Eye (tissue), 1 donor: ENCODE data around the gene BMP7.
"Not testable (repeated sequence)": the region's sequence is repeated elsewhere in the genome, so short reads cannot be mapped to it uniquely, and the experiment has no call there.

Source experiments
- DNase-seq: peaks from one replicate; pipeline ENCODE4 v3.0.0-alpha.2; 2015

Gene BMP7

DNA sequence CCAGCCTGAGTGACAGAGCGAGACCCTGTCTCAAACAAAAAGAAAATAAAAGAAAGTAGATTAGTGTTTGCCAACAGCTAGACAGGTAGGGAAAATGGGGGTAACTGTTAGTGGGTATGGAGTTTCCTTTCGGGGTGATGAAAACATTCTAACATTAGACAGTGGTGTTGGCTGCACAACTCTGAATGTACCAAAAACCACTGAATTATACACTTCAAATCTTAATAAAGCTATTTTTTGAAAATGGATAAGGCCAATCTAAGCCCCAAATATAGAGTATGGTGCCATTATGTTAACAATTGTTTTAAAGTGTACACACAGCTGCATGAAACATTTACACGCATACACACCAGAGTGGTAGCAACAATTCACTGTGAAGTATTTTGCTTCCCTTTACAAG lies 57.0 kb downstream of the BMP7 start:
- DNase-seq = no peak

DNA sequence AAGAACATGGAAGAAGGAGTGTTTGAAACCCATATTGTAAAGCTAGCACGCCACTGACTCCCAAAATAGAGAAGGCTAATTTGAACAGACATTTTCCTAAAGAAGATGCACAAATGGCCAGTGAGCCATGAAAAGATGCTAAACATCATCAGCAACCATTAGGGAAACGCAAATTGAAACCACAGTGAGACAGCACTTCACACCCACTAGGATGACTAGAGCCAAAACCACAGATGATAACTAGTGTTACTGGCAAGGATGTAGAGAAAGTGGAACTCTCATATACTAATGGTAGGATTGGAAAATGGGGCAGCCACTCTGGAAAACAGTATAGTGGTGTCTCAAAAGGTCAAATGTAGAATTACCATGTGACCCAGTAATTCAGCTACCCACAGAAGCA lies 58.2 kb downstream of the BMP7 start:
- no peak for DNase-seq

DNA sequence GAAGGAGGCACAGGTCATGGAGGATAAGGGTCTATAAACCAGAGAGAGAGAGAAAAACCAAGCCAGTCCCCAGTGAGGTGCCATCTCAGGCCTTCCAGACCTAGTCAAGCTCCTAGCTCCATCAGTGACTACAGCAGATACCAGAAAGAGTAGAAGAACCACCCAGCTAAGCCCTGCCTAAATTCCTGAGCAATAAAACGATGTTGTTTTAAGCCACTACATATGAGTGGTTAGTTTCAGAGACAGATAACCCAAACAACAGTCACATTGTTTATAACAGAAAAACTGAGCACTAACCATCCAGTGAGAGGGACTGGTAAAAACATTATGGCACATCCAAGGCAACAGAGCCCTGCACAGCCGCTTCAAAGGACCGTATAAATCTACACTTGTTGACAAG lies 59.2 kb downstream of the BMP7 start:
- no peak for DNase-seq

DNA sequence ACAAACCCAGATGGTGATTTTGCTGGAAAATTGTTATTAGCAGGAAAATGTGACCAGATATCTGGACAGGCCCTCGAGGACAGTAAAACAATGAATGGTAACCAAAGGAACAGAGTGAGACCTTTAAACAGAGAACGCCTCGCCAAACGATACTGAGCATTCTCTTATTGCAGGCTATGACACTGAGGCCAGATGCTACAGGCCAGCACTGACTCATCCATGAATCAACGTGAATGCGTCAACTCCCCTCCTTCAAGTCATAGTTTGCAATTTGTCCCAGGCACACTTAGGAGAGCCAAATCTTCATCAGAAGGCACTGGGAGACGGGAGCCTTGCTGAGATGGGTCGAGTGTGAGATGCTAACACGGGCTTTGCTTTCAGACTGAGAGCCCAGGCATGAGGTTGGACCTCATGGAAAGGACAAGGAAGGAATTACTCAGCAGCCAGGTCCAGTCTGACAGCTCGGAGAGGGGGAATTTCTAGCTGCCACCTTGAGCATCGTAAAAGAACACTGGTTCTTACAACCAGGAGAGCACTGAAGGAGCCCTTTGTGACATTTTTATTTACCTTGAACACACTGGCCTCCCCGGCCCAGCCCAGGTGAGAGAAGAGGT lies 60.7 kb downstream of the BMP7 start:
- DNase-seq = no peak

DNA sequence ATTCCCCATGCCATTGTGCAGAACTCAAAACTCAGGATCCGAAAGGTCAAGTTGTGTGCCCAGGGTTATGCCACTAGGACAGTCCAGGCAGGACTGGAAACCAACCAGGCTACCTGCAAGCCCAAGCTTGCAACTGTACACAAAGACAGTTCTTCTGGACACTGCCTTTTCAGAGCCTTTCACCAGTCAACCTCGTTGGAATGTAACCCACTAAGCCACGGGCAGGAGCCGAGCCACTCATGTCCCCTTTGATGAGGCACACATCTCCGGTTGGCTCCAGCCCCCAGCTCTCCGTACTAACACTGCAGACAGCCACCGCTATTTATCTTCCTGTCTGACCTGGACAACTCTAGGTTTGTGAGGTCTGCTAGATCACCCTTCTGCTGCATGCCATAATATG lies 62.5 kb downstream of the BMP7 start:
- no peak for DNase-seq

DNA sequence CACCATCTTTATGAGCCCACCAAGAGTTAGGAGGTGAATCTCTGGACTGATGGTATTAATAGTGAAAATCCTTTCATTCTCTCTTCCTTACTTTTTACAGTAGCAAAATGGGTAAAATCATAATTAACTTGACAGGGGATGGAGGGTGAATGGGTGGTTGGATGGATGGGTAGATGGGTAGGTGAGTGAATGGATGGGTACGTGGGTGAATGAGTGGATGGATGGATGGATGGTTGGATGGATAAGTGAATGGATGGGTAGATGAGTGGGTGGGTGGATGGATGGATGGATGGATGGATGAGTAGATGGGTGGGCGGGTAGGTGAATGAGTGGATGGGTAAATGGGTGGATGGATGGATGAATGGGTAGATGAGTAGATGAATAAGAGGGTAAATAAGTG lies 63.2 kb downstream of the BMP7 start:
- DNase-seq = no peak

DNA sequence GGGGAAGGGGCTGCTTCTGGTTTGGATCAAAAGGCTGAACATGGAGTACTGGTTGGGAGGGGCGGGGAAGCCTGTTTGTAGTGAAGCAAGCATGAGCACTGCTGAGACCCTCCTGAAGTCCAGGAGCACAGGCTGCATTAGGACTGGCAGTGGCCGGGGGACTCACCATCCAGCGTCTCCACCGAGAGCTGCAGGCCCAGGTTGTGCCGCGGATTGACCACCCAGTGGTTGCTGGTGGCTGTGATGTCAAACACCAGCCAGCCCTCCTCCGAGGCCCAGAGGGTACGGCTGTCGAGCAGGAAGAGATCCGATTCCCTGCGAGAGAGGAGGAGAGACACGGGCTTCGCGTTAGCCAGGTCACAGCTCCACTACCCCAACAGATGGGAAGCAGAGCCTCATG lies 64.1 kb downstream of the BMP7 start:
- no peak for DNase-seq

DNA sequence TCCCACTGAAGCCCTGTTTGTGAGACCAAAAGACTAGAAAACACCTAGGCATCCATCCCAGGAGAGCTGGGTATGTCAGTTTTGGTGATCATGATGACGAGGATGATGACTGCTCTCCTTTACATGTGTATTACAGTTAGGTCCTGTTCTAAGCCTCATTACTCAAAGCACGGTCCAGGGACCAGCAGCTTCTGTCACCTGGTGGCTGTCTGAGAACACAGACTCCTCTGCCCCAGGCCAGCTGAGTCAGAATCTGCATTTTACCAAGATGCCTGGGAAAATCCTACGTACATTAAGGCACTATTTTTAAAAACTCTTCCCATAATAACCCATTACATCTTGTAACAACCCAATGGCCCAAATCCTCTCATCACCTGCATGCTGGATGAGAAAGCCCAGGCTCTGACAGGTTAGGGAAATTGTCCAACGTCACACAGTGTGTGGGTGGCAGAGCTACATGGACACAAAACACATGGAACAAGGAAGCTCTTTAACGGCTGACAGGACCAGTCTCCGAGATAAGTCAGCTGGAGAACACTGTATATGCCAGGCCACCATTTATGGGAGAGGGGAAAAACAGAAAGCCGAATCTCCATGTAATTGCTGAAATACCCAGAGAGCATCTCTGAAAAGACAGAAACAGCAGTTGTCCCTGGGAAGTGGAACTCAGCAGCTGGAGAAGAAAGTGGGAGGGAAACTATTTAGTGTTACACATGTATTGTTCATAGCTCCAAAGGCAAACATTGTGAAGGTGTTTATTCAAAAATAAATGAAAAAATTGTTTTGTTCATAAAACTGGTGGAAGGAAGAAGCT lies 65.4 kb downstream of the BMP7 start:
- DNase-seq = no peak

DNA sequence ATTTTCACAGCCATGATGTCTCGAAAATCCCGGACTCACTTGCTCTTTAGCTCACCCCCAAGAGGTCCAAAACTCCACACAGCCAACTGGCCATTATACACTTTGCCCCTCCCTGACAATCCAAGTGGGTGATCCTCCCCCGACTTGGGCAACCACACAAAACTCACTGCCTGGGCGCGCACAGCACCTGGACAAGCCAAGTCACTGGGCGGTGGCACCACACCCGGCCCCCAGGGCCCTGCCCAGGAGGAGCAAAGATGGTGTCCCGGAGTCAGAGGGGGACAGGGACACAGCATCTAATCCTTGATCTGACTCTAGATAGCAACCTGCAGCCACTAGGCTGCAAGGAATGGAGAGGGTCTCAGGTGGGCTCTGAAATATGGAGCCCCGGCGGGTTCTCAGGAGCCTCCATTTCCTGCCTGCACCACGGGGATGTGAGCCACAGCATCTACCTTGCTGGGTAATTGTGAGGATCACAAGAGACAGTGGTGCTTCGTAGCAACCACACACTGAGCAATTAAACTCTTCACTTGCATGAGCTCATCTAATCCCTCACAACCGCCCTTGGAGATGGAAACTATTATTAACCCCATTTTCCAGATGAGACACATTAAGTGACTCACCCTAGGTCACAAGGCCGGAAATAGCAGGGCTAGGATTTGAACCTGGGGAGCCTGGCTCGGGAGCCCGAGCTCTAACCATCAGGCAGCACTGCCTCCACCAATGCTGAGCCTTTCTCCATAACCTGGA lies 66.6 kb downstream of the BMP7 start:
- DNase-seq = no peak

DNA sequence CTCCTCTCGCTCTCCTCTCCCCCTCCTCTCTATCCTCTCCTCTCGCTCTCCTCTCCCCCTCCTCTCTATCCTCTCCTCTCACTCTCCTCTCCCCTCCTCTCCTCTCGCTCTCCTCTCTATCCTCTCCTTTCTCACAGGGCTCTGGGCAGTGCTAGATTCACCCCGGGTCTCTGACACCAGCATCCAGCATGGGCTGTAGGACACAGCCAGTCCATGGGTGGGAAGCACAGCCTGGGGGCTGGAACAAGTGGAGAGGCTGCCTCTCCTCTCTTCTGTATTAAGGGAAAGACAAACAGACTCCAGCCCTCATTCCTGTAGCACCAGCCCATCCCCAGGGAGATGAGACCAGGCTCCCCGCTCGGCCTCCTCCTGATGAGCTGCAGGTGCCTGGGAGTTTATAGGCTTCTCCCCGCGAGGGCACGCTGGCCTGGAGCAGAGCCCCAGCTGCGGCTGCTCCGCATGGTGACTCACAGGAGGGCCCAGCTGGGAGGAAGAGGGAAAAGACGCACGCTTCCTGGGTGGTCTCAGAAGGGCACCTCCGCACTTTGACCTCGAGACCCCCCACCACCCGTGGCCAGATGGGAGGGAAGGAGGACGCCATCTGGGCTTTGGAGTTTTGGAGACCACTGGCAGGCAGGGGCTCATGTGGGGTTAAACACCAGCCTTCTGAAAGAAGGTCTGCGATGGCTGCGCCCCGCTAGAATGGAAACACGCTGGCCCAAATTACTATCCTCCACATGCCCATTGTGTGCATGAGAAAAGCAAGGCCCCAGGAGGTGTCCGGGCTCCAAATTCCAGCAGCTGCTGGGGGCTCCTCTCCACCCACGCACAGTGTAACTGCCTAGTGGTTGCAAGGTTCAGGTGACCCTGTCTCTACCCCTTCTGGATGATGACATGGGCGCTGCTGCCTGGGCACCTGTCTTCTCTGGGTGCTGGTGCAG lies 68.0 kb downstream of the BMP7 start:
- DNase-seq = peak; percentile 68

DNA sequence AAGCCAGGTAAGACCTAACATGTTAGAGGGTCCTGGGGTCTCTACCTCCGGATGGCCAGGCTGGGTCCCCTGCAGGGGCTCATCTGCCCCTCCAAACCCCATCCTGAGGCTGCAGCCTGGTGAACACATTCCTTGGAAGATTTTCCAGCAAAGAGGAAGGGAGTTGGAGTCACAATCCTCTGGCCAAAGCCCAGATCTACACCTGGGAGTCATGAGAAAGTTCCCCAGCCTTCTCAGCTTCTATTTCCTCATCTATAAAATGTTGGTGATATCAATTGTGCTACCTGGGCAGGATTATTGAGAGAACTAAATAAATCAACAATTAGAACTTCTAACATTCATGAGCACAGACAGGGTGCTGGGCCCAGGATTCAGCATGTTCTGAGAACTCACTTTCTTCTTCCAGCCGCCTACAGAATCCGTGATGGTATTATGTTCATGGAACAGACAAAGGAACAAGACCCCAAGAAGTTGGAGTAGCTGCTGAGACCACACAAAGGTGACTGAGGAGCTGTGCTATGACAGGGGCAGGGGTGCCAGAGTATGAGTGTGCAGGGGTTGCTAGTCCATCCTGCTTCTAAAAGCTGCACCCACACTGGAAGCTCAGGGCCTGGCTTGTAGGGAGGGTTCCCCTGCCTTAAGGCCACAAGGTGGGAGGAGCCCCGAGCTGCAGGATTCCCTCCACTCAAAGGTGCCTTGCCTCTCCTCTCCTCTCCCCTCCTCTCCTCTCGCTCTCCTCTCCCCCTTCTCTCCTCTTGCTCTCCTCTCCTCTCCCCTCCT lies 68.9 kb downstream of the BMP7 start:
- peak; percentile 32 for DNase-seq

DNA sequence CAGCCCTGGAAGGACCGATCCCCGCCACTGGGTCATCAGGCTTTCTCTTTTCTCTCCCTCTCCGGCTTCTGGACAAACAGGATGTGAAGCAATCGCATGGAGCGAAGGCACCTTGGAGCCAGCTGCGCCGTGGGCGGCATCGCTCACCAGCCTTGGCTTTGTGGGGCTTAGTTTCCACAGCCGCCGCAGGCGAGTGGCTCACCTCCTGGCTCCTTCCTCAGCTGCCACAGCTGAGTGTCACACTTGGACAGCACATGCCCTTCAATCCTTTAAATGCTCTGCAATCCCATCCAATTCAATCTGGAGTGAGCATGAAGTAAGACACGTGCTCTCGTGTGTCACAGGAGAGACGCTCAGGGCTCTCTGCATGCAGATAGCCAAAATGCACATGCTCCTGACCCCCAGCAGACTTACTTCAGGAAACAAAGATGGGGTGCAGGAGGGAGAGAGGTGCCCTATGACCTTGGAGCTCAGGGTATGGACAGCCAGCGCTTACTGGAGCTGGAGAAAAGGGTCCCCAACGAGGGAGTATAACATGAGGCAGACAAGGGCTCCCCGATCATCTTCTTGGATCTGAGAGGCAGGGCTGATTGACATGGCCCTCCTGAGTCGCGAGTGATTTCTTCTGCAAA lies 70.9 kb downstream of the BMP7 start:
- peak; percentile 22 for DNase-seq

DNA sequence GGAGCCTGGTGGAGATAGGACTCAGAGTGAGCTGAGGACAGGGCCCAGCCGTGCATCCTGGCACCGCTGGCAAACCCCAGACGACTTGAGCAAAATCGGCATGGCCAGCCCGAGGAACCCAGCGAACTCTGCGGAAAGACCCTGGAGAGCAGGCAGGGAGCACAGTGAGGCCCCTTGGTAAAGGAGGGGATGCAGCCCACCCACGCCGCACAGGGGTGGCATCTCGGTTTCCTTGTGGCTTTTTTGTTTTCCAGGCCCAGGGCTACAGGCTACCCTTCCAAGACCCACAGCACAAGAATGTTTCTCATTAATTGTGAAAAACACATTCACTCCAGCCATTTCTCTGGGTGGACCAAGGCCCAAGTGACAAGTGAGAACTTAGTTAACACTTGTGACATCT lies 71.4 kb downstream of the BMP7 start:
- no peak for DNase-seq

DNA sequence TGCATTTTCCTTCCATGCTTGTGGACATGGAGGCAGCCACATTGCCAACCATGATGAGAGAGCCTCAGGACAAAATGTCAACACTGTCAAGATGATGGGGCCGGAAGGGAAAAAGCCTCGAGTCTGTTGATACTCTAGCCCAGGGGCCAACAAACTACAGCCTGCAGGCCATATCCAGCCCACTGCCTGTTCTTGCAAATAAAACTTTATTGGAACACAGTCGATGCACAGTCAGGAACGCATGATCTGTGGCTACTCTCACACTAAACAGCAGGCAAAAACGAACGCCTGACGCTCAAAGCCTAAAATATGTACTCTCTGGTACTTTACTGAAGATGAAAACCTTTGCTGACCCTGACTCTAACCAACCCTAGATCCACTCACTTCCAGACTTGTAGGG lies 72.3 kb downstream of the BMP7 start:
- no peak for DNase-seq

DNA sequence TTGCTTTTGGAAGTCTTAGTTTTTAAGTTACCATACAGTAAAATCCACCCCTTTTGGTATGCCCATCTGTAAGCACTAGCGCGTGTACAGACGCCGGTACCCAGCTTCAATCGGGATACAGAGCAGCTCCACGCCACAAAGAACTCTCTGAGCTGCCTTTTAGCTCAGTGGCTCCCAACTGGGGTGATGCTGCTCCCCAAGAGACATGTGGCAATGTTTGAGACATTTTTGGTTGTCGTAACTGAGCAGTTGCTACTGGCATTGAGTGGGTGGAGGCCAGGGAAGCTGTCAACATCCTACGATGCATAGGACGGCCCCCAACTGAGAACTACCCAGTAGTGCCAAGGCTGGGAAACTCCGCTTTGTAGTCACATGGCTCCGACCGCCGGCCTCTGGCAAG lies 73.3 kb downstream of the BMP7 start:
- no peak for DNase-seq

DNA sequence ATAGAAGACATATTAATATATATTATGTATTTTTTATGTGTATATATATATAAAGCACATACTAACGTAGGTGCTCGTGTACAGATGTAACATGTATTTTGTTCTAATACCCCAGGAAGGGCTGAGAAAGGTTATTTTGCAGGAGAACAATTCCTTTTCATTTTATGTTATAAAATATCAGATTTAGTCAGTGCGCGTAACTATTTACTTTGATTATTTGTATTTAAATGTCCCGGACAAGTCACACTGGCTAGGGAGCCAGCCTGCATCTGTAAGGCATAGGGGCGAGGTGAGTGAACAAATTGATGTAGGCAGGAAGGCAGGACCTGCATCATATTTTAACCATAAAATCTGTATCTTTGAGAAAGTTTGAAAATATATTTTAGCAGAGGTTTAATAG lies 74.1 kb downstream of the BMP7 start:
- DNase-seq = no peak

DNA sequence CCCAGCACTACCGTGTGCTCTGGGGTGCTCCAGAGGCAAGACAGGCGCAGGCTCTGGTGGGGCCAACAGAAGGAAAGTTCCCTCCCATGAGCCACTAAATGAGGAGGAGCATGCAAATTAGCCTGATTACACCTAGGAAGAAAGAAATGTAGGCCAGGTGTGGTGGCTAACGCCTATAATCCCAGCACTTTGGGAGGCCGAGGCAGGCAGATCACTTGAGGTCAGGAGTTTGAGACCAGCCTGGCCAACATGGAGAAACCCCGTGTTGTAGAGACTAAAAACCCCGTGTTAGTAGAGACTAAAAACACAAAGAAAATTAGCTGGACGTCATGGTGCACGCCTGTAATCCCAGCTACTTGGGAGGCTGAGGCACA lies 75.2 kb downstream of the BMP7 start:
- DNase-seq = not testable (repeated sequence)

DNA sequence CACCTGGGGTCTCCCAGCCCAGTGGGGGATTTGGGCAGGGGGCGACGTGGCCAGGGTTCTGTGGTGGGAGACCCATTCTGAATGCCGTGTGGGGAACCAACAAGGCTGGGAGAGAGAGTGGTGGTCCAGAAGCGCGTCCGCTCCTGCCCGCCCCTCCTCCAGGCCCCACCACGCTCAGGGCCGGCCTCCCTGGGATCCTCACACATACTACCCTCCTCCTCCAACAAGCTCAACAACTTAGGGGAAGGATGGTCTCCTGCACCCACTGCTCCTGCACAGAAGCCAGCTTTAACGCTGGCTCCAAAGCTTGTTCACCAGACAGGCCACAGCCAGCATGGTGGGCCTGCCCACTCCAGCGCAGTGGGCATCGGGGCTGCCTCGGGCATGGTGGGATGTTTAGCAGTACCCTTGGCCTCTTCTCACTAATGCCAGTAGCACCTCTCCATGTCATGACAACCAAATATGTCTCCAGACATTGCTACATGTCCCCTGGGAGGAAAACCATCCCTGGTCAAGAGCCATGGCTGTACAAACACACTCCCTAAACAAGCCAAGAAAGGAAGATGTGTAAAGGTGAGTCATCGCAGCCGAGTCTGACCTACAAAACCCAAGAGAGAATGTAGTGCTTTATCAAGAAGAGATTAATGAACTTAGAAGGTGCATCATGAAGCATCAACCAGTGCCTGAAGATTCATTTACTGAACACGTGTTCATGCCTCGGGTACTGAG lies 75.7 kb downstream of the BMP7 start:
- no peak for DNase-seq

DNA sequence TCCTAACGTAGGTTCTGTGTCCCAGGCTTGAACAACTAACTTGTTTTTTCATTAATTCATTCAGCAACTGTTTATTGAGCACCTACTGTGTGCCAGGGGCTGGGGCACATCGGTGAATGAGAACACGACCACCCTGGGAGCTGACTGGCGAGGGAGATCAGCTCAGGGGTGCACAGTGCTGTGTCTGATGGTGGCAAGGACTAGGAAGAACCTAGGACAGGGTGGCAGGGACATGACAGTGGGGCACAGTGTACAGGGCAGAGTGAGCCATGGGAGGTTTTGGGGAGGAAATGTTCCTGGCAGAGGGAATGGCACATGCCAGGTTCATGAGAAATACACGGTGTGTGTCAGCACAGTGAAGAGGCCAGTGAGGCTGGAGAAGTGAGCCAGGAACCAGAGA lies 76.7 kb downstream of the BMP7 start:
- no peak for DNase-seq

DNA sequence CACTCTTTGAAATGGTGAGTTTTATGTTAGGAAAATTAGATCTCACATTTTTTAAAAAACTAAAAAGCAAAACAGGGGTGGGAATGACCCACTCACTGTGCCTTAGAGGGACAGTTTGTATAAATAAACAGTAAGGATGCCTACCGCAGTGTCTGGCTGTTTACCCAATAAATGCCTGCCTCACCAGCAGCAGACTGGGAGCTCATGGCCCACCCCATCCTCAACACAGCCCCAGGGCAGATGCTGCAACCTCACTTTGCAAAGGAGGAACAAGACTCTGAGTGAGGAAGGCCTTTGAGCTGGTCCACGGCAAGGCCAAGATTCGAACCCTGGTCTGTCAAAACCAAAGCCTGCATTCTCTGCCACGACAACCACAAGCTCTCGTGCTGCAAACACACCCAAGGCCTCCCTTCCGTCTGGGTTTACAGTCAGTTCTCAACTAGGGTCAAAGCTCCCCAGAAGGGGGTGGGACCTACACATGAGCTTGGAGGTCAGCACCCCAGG lies 77.8 kb downstream of the BMP7 start:
- no peak for DNase-seq

DNA sequence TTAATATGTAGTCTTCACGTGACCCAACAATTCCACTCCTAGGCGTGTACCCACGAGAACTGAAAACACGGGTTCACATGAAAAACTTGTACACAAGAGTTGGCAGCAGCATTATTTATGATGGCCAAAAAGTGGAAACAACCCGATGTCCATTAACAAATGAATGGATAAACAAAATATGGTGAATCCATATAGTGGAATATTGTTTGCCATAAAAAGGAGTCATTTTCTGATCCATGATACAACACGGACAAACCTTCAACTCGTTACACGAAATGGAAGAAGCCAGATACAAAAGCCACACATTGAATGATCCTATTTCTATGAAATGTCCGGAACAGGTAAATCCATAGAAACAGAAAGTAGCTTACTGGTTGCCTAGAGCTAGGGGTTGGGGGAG lies 78.4 kb downstream of the BMP7 start:
- DNase-seq = no peak
